Panc1 (cell line): ENCODE results near the gene GAPDH. TPM values are rescaled to one million over a fixed set of nuclear protein-coding genes. Genes with fewer than 3 reads are reported as not detected.

ENCODE experiments used
- ATAC-seq: fragments of 200-7000 bp; cut with Tn5 transposase; 2 replicates; pipeline ENCODE4 v1.9.1; 2020; ENCODE audit warnings: mild to moderate bottlenecking, moderate library complexity
- BruUV-seq: library from RNA; stranded (reverse); fragments of 400-500 nt; replicated peaks from 2 replicates; lab custom pipeline; 2021; lab: Mats Ljungman, UMichigan
- CTCF ChIA-PET: fragments of 300-600 bp; sonication (Branson Sonifier 250); formaldehyde crosslinking; loops from one replicate; lab custom pipeline; 2022; ENCODE audit warnings: antibody characterized with exemption; lab: Charles Lee
- POLR2A ChIA-PET: fragments of 300-600 bp; sonication (Branson Sonifier 250); formaldehyde crosslinking; loops from one replicate; lab custom pipeline; 2022; ENCODE audit warnings: antibody characterized with exemption; lab: Charles Lee
- DNase-seq: peaks from one replicate; pipeline ENCODE4 v3.0.0-alpha.2; 2010; ENCODE audit warnings: low read depth, low spot score
- H3K27ac ChIP-seq: 2 replicates; pipeline ENCODE4 v1.5.1; 2011; ENCODE audit warnings: mild to moderate bottlenecking, low read length, inconsistent platforms
- H3K27me3 ChIP-seq: fragments of 200-500 bp; sonication (Bioruptor generic); 2 replicates; pipeline ENCODE4 v1.6.0; 2014; ENCODE audit warnings: low read length, inconsistent platforms; ENCODE audit not compliant: control insufficient read depth, insufficient read depth
- H3K36me3 ChIP-seq: fragments of 200-500 bp; sonication (Bioruptor generic); 2 replicates; pipeline ENCODE4 v1.5.1; 2014; ENCODE audit warnings: inconsistent platforms, mild to moderate bottlenecking, low read length, moderate library complexity; ENCODE audit not compliant: control insufficient read depth, insufficient read depth
- H3K4me1 ChIP-seq: 2 replicates; pipeline ENCODE4 v1.5.1; 2011; ENCODE audit warnings: inconsistent platforms, mild to moderate bottlenecking, low read length, moderate library complexity; ENCODE audit not compliant: control insufficient read depth, insufficient read depth
- H3K4me3 ChIP-seq, 2 experiments: 2 replicates each; pipeline ENCODE4 v1.5.1; 2011 to 2012; ENCODE audit warnings: low read depth in 2 of 2, low read length in 2 of 2, mild to moderate bottlenecking in 2 of 2, inconsistent platforms in 1 of 2, moderate library complexity in 1 of 2
- H3K9me3 ChIP-seq: fragments of 200-500 bp; sonication (Bioruptor generic); 2 replicates; pipeline ENCODE4 v1.5.1; 2014; ENCODE audit warnings: low read depth, mild to moderate bottlenecking, inconsistent platforms, low read length, moderate library complexity; ENCODE audit not compliant: control insufficient read depth, insufficient read depth
- CTCF ChIP-seq: fragments of 450-650 bp; IDR thresholded peaks from 2 replicates; pipeline ENCODE4 v1.5.1; 2017; ENCODE audit warnings: mild to moderate bottlenecking
- POLR2AphosphoS5 ChIP-seq: IDR thresholded peaks from 2 replicates; pipeline ENCODE4 v1.6.1; 2012; ENCODE audit warnings: mild to moderate bottlenecking, low read depth, low read length, moderate library complexity
- SIN3A ChIP-seq: IDR thresholded peaks from 2 replicates; pipeline ENCODE4 v1.6.1; 2012; ENCODE audit warnings: low read depth, mild to moderate bottlenecking, low read length, moderate library complexity, borderline replicate concordance; ENCODE audit not compliant: insufficient read depth
- TCF7L2 ChIP-seq: IDR thresholded peaks from 2 replicates; pipeline ENCODE4 v1.6.1; 2011; ENCODE audit warnings: mild to moderate bottlenecking, low read depth, low read length, inconsistent platforms
- in situ Hi-C: cut with HindIII; loops from 2 replicates; pipeline ENCODE4 v1.10.0; 2016; ENCODE audit warnings: low sequenced_read_pairs, low pct_unique_long_range_greater_than_20kb
- intact Hi-C: fragments of 100-400 bp; cut with micrococcal nuclease; formaldehyde crosslinking; loops from one replicate; pipeline ENCODE4 v1.10.0; 2022; ENCODE audit not compliant: unreplicated experiment
- total RNA-seq: library from RNA; stranded (reverse); gene quantifications from one replicate; pipeline ENCODE4 v1.2.1, GENCODE V29; 2021; ENCODE audit not compliant: unreplicated experiment
- TF ChIP-seq, protein P1 (sequence below), 2 experiments: IDR thresholded peaks; 2 replicates each; pipeline ENCODE4 v1.6.1; 2011 to 2012; ENCODE audit warnings: low read depth in 2 of 2, control low read depth in 1 of 2, low read length in 1 of 2, mild to moderate bottlenecking in 1 of 2, moderate library complexity in 1 of 2; ENCODE audit not compliant: insufficient read depth in 1 of 2

GAPDH gene
- total RNA-seq, 1 experiment from 2014 or later = 2,912 TPM

DNA sequence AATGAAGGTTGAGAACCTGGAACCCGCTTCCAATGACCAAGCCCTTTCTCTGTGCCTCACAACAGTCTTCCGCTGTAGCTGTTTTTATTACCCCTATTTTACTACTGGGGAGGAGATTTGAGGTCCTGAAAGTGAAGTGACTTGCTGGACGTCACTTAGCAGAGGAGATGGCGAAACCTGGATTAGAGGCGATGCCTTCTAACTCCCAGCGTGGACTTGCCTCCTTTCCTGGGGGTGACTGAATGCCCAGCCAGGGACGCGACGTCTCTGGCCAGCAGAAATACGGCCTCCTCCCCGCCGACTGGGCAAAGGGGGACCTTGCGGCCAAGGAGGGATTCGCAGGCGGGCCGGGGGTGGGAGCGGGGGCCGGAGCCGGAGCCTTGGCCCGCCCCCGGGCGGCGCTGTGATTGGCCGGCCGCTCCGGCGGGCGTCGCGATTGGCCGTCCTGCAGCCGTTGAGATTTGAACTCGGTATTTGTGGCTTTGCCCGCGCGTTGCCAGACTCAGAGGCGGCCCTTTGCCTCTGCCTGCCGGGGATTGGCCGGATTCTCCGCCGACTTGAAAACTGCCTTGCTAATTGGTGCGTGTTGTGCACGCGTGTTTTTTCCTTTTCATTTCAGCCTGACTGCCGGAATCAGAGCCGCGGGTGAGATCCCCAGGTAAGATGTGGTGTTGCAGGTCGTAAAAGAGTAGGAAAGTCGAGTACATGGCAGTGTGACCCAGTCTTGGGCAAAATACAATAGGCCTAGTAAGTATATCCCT, 40.6 kb upstream of the GAPDH start, which contains the start of gene NCAPD2:
TSS of gene NCAPD2 (plus strand) at position 606 of the 761 bp plus-strand sequence. CDS start 997 bp downstream, outside the sequence.
- intact Hi-C loops (no loop called here), in situ Hi-C loops (no loop called here)
- peak within 1 kb of the TSS; percentile 94 to 95 for H3K4me3 ChIP-seq
- H3K27me3 ChIP-seq = no peaks in the 10 kb centered on the region
- DNase-seq (peak; percentile 68), ATAC-seq (peak; percentile 93)
- BruUV-seq = no TSS peak
- H3K36me3 ChIP-seq = peaks cover 23% of the 10 kb centered on the region
- no peaks in the 10 kb centered on the region for H3K9me3 ChIP-seq
- TF ChIP-seq CTCF (no peak), TCF7L2 (no peak), POLR2AphosphoS5 (peak; percentile 48; the same call in 1 of the 2 replicates), SIN3A (peak; percentile 76)
- TF ChIP-seq, protein P1, sequence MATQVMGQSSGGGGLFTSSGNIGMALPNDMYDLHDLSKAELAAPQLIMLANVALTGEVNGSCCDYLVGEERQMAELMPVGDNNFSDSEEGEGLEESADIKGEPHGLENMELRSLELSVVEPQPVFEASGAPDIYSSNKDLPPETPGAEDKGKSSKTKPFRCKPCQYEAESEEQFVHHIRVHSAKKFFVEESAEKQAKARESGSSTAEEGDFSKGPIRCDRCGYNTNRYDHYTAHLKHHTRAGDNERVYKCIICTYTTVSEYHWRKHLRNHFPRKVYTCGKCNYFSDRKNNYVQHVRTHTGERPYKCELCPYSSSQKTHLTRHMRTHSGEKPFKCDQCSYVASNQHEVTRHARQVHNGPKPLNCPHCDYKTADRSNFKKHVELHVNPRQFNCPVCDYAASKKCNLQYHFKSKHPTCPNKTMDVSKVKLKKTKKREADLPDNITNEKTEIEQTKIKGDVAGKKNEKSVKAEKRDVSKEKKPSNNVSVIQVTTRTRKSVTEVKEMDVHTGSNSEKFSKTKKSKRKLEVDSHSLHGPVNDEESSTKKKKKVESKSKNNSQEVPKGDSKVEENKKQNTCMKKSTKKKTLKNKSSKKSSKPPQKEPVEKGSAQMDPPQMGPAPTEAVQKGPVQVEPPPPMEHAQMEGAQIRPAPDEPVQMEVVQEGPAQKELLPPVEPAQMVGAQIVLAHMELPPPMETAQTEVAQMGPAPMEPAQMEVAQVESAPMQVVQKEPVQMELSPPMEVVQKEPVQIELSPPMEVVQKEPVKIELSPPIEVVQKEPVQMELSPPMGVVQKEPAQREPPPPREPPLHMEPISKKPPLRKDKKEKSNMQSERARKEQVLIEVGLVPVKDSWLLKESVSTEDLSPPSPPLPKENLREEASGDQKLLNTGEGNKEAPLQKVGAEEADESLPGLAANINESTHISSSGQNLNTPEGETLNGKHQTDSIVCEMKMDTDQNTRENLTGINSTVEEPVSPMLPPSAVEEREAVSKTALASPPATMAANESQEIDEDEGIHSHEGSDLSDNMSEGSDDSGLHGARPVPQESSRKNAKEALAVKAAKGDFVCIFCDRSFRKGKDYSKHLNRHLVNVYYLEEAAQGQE (IDR thresholded peaks at IDR 0.05; ENCODE audit: insufficient read depth in 1 of 2, low read depth in 2 of 2, low read length in 1 of 2) = no peak
- POLR2A ChIA-PET = interaction anchor here (0.6 to 0.7 kb wide), 2 partner anchors 40 to 271 kb away, joined by 3 to 4 read pairs; partner anchors contain the start of gene GAPDH
- CTCF ChIA-PET = no interaction called here
- H3K4me1 ChIP-seq = peaks cover 17% of the 10 kb centered on the region
- peak within 1 kb of the TSS; percentile 98 for H3K27ac ChIP-seq

- intact Hi-C loops (no loop called here), in situ Hi-C loops (no loop called here)
- no peak; the same call in 1 of the 2 replicates for ATAC-seq
- Histone ChIP-seq H3K4me1 (peaks cover 17% of the 10 kb centered on the region), H3K4me3 (peak overlapping the region; percentile 93 to 94), H3K9me3 (no peaks in the 10 kb centered on the region), H3K27ac (peak overlapping the region; percentile 97), H3K36me3 (peaks cover 23% of the 10 kb centered on the region), H3K27me3 (no peaks in the 10 kb centered on the region)
- POLR2A ChIA-PET = interaction anchor here (0.8 kb wide), 1 partner anchor 42 kb away, joined by 3 read pairs; no protein-coding TSS in a partner anchor
- CTCF ChIA-PET = no interaction called here
- TF ChIP-seq POLR2AphosphoS5 (no peak), SIN3A (no peak), CTCF (no peak), TCF7L2 (no peak)
- TF ChIP-seq, protein P1 (IDR thresholded peaks at IDR 0.05; ENCODE audit: insufficient read depth in 1 of 2, low read depth in 2 of 2, low read length in 1 of 2) = no peak
- BruUV-seq = TSS peak; percentile 85
- DNase-seq = no peak
Observed at GRCh38 chr12:6494258-6494743, 40.0 kb upstream of the GAPDH start.
